Cortex of kidney (tissue), 1 donor: ENCODE measurements around the gene CFAP58.

ENCODE experiments used
- DNase-seq: peaks from one replicate; lab custom pipeline; 2025; lab: John Stamatoyannopoulos, UW

The CFAP58 gene

DNA sequence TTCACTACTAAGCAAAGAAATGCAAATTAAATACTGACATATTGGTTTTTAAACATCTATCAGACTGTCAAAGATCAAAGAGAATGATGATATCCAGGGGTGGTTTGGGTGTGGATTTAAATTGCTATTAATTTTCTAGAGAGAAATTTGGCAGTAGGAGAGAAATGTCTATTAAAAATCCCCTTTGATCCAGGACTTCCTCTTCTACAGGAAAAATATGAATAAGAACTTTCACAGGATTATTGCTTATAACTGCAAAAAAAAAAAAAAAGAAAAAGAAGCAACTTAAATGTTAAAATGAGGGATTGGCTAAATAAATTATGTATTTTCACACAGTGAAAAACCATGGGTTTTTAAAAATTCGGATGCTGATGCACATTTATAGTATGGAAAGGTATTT, 21.0 kb downstream of the CFAP58 start:
- no peak for DNase-seq

GRCh38 chr10:104376784-104377300, 23.2 kb downstream of the CFAP58 start:
- DNase-seq: no peak

DNA sequence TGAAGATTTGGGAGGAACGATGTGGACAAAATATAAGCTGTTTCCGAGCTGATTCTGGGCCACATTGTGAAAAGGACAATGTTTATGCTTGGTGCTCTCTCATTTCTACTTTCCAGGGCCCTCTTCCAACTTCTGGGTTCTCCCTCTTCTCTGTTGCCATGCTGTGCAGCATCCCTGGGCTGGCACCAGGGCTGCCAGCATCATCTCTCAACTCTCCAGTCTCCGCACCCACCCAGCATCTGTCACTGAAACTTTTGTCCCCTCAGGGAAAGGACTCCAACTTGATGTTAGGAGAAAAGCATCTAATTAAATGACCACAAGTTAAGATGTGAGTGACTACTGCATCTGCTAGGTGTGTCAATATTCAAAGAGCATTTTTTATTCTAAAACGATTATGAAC, 26.7 kb downstream of the CFAP58 start:
- DNase-seq: no peak

GRCh38 chr10:104387130-104387888, 33.7 kb downstream of the CFAP58 start:
- no peak for DNase-seq

DNA sequence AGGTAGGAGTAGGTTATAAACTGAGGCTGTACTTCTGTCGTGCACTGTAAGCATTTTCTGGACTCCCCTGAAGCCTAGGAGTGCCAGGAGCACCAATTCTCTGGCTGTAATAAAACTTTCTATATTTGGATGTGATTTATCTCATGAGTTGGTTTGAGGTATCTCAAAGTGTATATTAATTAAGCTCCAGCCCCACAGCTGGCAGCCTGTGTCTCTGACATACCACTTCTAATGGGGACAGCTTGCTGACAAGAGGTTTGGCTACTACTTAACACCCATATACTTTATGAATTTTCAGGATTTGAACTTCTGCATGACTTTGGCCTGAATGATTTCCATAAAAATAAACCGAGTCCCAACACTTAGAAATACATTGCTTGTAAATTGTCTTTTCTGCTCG, 35.2 kb downstream of the CFAP58 start:
- no peak for DNase-seq

DNA sequence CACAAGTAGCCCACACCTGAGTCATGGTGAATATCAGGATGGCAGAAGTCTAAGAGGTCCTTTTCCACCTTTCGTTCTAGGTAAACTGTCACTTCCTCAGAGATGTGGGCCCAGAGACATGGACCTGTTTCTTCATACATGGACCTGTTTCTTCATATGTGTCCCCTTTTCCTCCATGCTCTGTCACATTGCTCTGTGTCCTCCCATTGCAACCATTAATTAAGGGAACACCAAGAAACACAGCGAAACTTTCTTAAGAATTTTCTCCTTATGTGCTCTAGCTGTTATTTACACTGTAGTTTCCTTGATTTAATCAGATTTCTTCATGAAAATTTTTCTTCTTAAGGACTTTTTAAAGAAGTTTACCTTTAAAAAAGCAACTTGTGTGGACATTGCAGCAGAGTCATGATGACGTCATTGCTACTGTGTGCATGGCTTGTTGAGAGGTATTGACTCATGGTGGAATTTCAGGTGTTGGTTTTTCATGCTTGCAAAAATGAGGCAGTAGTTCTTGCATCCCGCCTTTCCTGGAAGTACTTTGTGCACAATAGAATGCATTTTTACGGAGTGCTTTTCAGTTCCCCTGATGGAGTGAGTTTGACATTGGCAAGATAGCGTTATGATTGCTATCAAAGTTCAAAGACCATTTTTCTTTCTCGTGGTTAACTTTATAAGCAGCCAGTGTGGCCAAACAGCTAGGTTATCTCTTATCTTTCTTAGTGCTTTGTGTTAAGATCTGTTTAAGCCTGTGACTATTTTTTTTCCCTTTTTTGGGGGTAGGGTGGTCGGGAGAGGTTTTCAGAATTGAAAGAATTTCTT, 37.7 kb downstream of the CFAP58 start:
- no peak for DNase-seq

GRCh38 chr10:104391969-104392296, 38.3 kb downstream of the CFAP58 start:
- no peak for DNase-seq

GRCh38 chr10:104393387-104393786, 39.8 kb downstream of the CFAP58 start:
- no peak for DNase-seq

DNA sequence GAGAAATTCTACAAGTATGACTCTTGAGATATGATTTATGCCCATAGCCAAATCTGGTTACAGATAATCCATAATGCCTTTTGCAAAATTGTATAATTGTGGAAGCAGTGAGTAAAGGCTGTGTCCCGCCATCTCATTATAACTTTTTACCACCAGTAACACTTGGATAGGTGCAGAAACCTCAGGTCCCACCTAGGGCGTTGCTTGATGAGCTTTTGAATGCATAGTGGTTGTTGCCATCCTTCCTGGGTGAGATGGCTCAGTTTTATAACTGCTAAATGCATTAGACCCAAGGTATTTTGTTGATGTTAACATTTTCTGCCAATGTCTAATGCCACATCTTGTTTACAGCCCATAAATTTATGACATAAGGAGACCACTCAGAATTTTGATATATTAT, 42.9 kb downstream of the CFAP58 start:
- no peak for DNase-seq

DNA sequence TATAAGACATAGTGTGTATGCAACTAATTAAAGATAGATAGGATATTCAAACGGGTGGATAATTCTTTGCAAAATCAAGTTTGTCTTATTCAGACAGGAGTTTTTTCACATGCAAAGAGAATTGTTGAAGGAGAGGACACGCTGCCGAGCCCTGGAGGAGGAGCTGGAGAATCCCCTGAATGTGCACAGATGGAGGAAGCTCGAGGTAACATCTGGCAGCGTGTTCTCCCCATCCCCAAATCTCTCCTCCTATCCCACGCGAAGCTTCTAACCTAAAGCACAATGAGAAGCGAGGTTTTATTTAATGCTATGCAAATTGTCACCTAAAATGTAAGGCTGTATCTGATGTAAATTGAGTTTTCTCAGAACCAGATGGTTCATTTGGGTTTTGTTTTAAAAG, 50.0 kb downstream of the CFAP58 start:
- no peak for DNase-seq

- DNase-seq: no peak
Measured at GRCh38 chr10:104406715-104407650, 53.4 kb downstream of the CFAP58 start.

DNA sequence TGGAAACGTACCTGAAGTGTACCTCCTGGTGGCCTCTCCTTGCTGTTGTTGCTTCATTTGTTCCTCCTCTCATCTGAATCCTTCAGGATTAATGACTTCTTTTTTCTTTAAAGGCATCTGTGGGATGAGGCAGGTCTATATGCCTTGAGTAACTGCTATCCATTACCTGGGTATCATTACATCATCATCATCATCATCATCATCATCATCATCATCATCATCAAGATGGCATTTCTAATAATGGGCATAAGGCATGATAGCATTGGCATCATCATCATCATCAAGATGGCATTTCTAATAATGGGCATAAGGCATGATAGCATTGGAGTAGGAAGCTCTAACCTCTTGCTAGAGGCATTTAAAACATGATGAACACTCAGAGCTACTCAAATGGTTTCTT, 59.9 kb downstream of the CFAP58 start:
- DNase-seq: no peak

GRCh38 chr10:104415526-104416165, 62.0 kb downstream of the CFAP58 start:
- DNase-seq: no peak

- DNase-seq: no peak
Measured at GRCh38 chr10:104416851-104417250, 63.2 kb downstream of the CFAP58 start.

DNA sequence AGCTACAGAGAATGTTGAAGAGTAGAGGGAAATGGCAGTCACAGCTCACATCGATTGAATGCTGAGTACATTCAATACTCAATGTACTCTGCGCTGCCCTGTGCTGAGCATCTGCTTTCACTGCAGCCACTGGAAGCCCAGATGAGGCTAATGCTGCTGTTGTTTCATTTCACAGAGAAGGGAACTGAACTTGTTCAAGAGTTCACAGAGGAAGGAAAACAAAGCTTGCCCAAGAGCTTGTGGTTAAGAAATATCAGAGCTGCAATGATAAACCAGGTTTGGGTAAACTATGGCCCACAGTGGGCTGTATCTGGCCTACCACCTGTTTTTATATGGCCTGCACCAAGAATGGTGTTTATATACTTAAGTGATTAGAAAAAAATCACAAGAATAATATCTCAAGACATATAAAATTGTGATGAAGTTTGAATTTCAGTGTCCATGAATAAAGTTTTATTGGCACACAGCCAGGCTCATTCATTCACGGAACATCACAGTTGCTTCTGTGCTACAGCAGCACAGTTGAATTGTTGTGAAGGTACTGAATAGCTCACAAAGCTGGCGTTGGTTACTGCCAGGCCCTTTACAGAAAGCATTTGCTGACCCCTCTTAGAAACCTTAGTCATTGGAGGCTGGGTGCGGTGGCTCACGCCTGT, 64.1 kb downstream of the CFAP58 start:
- no peak for DNase-seq

DNA sequence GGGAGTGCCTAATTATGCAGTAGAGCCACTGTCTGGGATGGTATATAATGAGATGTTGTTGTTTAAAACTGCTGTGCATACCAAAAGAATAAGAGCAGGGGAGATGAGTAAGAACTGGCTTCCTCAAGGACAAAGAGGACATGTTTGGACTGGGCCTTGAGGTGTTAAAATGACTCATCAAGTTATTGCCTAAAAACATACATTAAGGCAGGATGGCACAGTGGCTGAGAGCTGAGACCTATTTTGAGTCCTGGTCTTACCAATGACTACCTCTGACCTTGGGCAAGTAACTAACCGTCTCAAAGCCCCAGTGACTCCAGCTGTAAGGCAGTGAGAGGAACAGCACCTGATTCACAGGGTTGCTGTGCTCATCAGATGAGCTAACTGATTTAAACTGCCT, 71.1 kb downstream of the CFAP58 start:
- no peak for DNase-seq

DNA sequence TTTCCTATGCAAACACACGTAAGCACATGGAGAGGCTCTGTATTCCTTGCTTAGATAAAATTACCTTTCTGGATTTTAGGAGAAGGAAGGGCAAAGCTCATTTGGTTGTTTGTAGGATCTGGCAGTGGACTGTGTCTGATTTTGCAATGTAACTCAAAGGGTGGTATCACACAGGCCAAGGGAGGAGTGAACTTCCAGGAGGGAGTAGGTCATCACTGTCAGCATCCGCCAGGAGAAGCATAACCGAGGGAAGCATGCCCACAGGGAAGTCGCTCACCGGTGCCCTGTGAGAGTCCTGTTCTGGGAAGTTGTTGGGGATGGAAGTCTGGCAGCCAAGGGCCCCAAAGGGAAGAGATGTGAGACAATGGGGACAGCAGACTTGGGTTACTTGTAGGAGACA, 74.4 kb downstream of the CFAP58 start:
- no peak for DNase-seq

DNA sequence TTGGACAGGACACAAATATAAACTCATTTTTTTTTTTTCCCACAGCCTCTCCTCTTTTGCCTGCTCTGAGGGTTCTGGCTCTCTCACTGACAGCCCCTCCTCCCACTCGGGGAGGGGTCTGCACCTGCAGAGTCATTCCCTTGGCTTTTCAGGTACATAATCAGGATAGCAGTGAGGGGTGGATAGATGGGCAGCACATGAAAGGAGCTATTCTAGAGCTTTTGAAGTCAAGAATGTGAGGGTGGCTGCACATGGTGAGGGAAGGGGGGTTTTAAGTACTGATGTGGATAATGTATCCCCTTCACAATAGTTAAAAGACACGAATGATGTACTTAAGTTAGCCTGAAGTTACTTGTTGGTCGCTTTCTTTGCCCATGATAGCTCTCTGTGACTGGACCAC, 76.2 kb downstream of the CFAP58 start:
- no peak for DNase-seq

DNA sequence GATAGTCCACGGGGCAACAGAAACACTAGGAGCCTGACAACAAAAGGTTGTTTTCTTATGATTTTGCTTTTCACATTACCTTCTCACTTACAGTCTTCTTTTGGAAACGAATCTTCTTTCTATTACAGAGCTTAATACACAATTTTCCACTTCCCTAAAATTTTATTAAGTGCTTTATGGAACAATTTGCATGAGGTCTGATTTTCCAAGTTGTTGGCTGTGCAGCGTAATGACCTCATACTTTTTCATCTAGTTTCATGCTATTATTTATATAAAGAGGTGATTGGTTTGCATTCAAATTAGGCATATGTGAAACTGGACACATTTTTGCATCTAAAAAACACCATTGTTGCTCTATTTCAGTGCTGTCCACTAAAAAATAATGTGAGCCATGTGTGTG, 76.7 kb downstream of the CFAP58 start:
- no peak for DNase-seq

- DNase-seq: no peak
Measured at GRCh38 chr10:104433669-104434068, 80.0 kb downstream of the CFAP58 start.

GRCh38 chr10:104434601-104435000, 81.0 kb downstream of the CFAP58 start:
- DNase-seq: no peak
